ENCODE data around the gene NACAD.

GRCh38 chr7:45107356-45107755, 18.6 kb upstream of the NACAD start:
- no peak for TF ChIP-seq CTCF (IDR thresholded peaks at IDR 0.05; ENCODE audit: borderline replicate concordance, extremely low read depth, low read length, poor library complexity, severe bottlenecking)
- TF ChIP-seq EZH2 (IDR thresholded peaks at IDR 0.05; ENCODE audit: borderline replicate concordance, low read depth, low read length, severe bottlenecking) = no peak
